OCI-LY7 (cell line): ENCODE measurements around the gene NCOA7. TPM values are rescaled to one million over a fixed set of nuclear protein-coding genes. Genes with fewer than 3 reads are reported as not detected.

Experiments used
- BruUV-seq: library from RNA; stranded (reverse); fragments of 400-500 nt; replicated peaks from 2 replicates; lab custom pipeline; 2021; lab: Mats Ljungman, UMichigan
- CTCF ChIA-PET: fragments of 300-600 bp; sonication (Branson Sonifier 250); formaldehyde crosslinking; loops from one replicate; lab custom pipeline; 2022; ENCODE audit warnings: antibody characterized with exemption; ENCODE audit not compliant: unreplicated experiment; lab: Charles Lee
- POLR2A ChIA-PET: fragments of 300-600 bp; sonication (Branson Sonifier 250); formaldehyde crosslinking; loops from one replicate; lab custom pipeline; 2022; ENCODE audit warnings: antibody characterized with exemption; lab: Charles Lee
- DNase-seq: peaks from one replicate; pipeline ENCODE4 v3.0.0-alpha.2; 2015; ENCODE audit warnings: low spot score
- H2AFZ ChIP-seq: fragments of 200-600 bp; sonication (generic), shearing (Covaris generic); 2 replicates; pipeline ENCODE4 v1.6.1; 2014; ENCODE audit warnings: mild to moderate bottlenecking, antibody characterized with exemption, low read length, moderate library complexity
- H3K27ac ChIP-seq: fragments of 200-600 bp; sonication (generic); 2 replicates; pipeline ENCODE4 v1.5.1; 2014; ENCODE audit warnings: mixed run types, low read depth, mild to moderate bottlenecking, moderate library complexity, low read length, inconsistent platforms; ENCODE audit not compliant: poor library complexity, severe bottlenecking
- H3K36me3 ChIP-seq: fragments of 200-600 bp; sonication (generic); 2 replicates; pipeline ENCODE4 v1.6.1; 2014; ENCODE audit warnings: mild to moderate bottlenecking, antibody characterized with exemption, low read length, moderate library complexity, mixed read lengths; ENCODE audit not compliant: insufficient read depth
- H3K4me1 ChIP-seq: fragments of 200-600 bp; sonication (generic); 2 replicates; pipeline ENCODE4 v1.5.1; 2014; ENCODE audit warnings: mild to moderate bottlenecking, low read length; ENCODE audit not compliant: insufficient read depth, poor library complexity, severe bottlenecking
- H3K4me2 ChIP-seq: fragments of 200-600 bp; sonication (generic); 2 replicates; pipeline ENCODE4 v1.6.1; 2014; ENCODE audit warnings: mild to moderate bottlenecking, low read length
- H3K4me3 ChIP-seq: fragments of 200-600 bp; sonication (generic); 2 replicates; pipeline ENCODE4 v1.5.1; 2014; ENCODE audit warnings: mild to moderate bottlenecking, low read depth, low read length; ENCODE audit not compliant: poor library complexity, severe bottlenecking
- H3K79me2 ChIP-seq: fragments of 200-600 bp; sonication (generic); 2 replicates; pipeline ENCODE4 v1.6.1; 2016; ENCODE audit warnings: low read depth, mild to moderate bottlenecking, low read length, moderate library complexity, mixed read lengths; ENCODE audit not compliant: insufficient read depth
- H3K9me2 ChIP-seq: fragments of 200-600 bp; sonication (generic); 2 replicates; pipeline ENCODE4 v1.6.1; 2016; ENCODE audit warnings: mild to moderate bottlenecking, low read length, mixed read lengths; ENCODE audit not compliant: insufficient read depth
- H3K9me3 ChIP-seq: fragments of 200-600 bp; sonication (generic); 2 replicates; pipeline ENCODE4 v1.6.1; 2014; ENCODE audit warnings: mild to moderate bottlenecking, mixed run types, low read length, mixed read lengths
- H4K20me1 ChIP-seq: fragments of 200-600 bp; sonication (generic); 2 replicates; pipeline ENCODE4 v1.6.1; 2014; ENCODE audit warnings: mild to moderate bottlenecking, antibody characterized with exemption, low read length, moderate library complexity, mixed read lengths; ENCODE audit not compliant: insufficient read depth
- CTCF ChIP-seq: fragments of 200-600 bp; sonication (generic); conservative IDR thresholded peaks from 2 replicates; pipeline ENCODE4 v1.5.1; 2014; ENCODE audit warnings: mild to moderate bottlenecking, antibody characterized with exemption, low read length, moderate library complexity, mixed read lengths
- EZH2phosphoT487 ChIP-seq: fragments of 200-600 bp; sonication (generic); IDR thresholded peaks from 2 replicates; pipeline ENCODE4 v1.6.1; 2018; ENCODE audit warnings: low read depth, borderline replicate concordance, mild to moderate bottlenecking, mixed run types, antibody characterized with exemption, low read length, moderate library complexity, mixed read lengths
- intact Hi-C: fragments of 100-400 bp; cut with micrococcal nuclease; formaldehyde crosslinking; loops from one replicate; pipeline ENCODE4 v1.10.0; 2022; ENCODE audit not compliant: unreplicated experiment
- total RNA-seq, 2 experiments: library from RNA; depleted of rRNA in 1 of 2; stranded (reverse); fragments of >200 nt in 1 of 2; shearing (Covaris generic) in 1 of 2; gene quantifications; 2 replicates each; pipeline ENCODE4 v1.2.3, GENCODE V29; 2014 to 2022

NCOA7 gene
- total RNA-seq, 2 experiments from 2014 or later: 14.8 to 52.2 TPM

- H3K9me3 ChIP-seq: no peaks in the 10 kb centered on the region
- no peaks in the 10 kb centered on the region for H4K20me1 ChIP-seq
- H3K79me2 ChIP-seq: peaks cover 63% of the 10 kb centered on the region; the same call in 1 of the 2 replicates
- peaks cover 57% of the 10 kb centered on the region for H3K4me1 ChIP-seq
- BruUV-seq: no TSS peak
- POLR2A ChIA-PET: interaction anchor here (0.7 to 1.8 kb wide), 5 partner anchors 11 to 25 kb away, joined by 3 to 4 read pairs (median 3); partner anchors contain the start of gene NCOA7
- H3K4me3 ChIP-seq: peak overlapping the region; percentile 42
- TF ChIP-seq EZH2phosphoT487 (no peak), CTCF (no peak)
- intact Hi-C loops: no loop called here
- H3K27ac ChIP-seq: peak overlapping the region; percentile 34
- H3K4me2 ChIP-seq: peak overlapping the region; percentile 55
- CTCF ChIA-PET: no interaction called here
- no peak for DNase-seq
- peaks cover 65% of the 10 kb centered on the region for H3K36me3 ChIP-seq
- no peaks in the 10 kb centered on the region for H3K9me2 ChIP-seq
- peak overlapping the region; percentile 22; the same call in 1 of the 2 replicates for H2AFZ ChIP-seq
Observed at GRCh38 chr6:125815080-125815910, 24.5 kb downstream of the NCOA7 start.

GRCh38 chr6:125816828-125817280 is 26.1 kb downstream of the NCOA7 start:
- DNase-seq: no peak
- no peaks in the 10 kb centered on the region for H3K9me3 ChIP-seq
- H3K4me1 ChIP-seq: peaks cover 41% of the 10 kb centered on the region
- H3K4me2 ChIP-seq: no peak overlapping the region
- CTCF ChIA-PET: no interaction called here
- H3K9me2 ChIP-seq: no peaks in the 10 kb centered on the region
- POLR2A ChIA-PET: interaction anchor here (0.6 to 1.1 kb wide), 2 partner anchors 10 to 18 kb away, joined by 3 to 5 read pairs; no protein-coding TSS in a partner anchor
- H2AFZ ChIP-seq: no peak overlapping the region
- peaks cover 47% of the 10 kb centered on the region; the same call in 1 of the 2 replicates for H3K79me2 ChIP-seq
- no peak for TF ChIP-seq EZH2phosphoT487
- TF ChIP-seq CTCF: no peak
- intact Hi-C loops: no loop called here
- peaks cover 80% of the 10 kb centered on the region for H3K36me3 ChIP-seq
- no TSS peak for BruUV-seq
- H3K27ac ChIP-seq: no peak overlapping the region
- no peaks in the 10 kb centered on the region for H4K20me1 ChIP-seq
- H3K4me3 ChIP-seq: no peak overlapping the region
